HG02885 (cell line): ENCODE data around the gene ADGRF3.
"Not testable (repeated sequence)": the region's sequence is repeated elsewhere in the genome, so short reads cannot be mapped to it uniquely, and the experiment has no call there.

Experiments used
- ATAC-seq: cut with Tn5 transposase; IDR thresholded peaks from one replicate; pipeline ENCODE4 v1.9.1; 2021; ENCODE audit warnings: mild to moderate bottlenecking; ENCODE audit not compliant: unreplicated experiment, poor library complexity

Gene ADGRF3

GRCh38 chr2:26346454-26347053 is at the start of gene ADGRF3:
Gene ADGRF3 (minus strand): TSS chr2:26346789. CDS start chr2:26346234, 555 bp downstream.
- ATAC-seq = no peak

GRCh38 chr2:26395394-26395793 is 48.8 kb upstream of the ADGRF3 start:
- no peak for ATAC-seq

GRCh38 chr2:26394694-26395093 is 48.1 kb upstream of the ADGRF3 start:
- ATAC-seq = no peak

GRCh38 chr2:26387189-26387588 is 40.6 kb upstream of the ADGRF3 start:
- ATAC-seq = no peak

- ATAC-seq = no peak
Observed at GRCh38 chr2:26384597-26384996, 38.0 kb upstream of the ADGRF3 start.

- no peak for ATAC-seq
Observed at GRCh38 chr2:26384183-26384582, 37.6 kb upstream of the ADGRF3 start.

- ATAC-seq = no peak
Observed at GRCh38 chr2:26382564-26382963, 36.0 kb upstream of the ADGRF3 start.

GRCh38 chr2:26380281-26380680 is 33.7 kb upstream of the ADGRF3 start:
- no peak for ATAC-seq

- no peak for ATAC-seq
Observed at GRCh38 chr2:26376799-26377198, 30.2 kb upstream of the ADGRF3 start.

- not testable (repeated sequence) for ATAC-seq
Observed at GRCh38 chr2:26370909-26371308, 24.3 kb upstream of the ADGRF3 start.

GRCh38 chr2:26369664-26370063 is 23.1 kb upstream of the ADGRF3 start:
- ATAC-seq = not testable (repeated sequence)

GRCh38 chr2:26366957-26367356 is 20.4 kb upstream of the ADGRF3 start:
- ATAC-seq = no peak

GRCh38 chr2:26364669-26365068 is 18.1 kb upstream of the ADGRF3 start:
- ATAC-seq = no peak

- ATAC-seq = no peak
Observed at GRCh38 chr2:26363958-26364357, 17.4 kb upstream of the ADGRF3 start.

- no peak for ATAC-seq
Observed at GRCh38 chr2:26363323-26363722, 16.7 kb upstream of the ADGRF3 start.

GRCh38 chr2:26359886-26360473 is 13.4 kb upstream of the ADGRF3 start:
- ATAC-seq = no peak

GRCh38 chr2:26356771-26357170 is 10.2 kb upstream of the ADGRF3 start:
- ATAC-seq = no peak

- no peak for ATAC-seq
Observed at GRCh38 chr2:26356111-26356510, 9.5 kb upstream of the ADGRF3 start.

GRCh38 chr2:26355038-26355995 is 8.7 kb upstream of the ADGRF3 start:
- ATAC-seq = no peak

- ATAC-seq = not testable (repeated sequence)
Observed at GRCh38 chr2:26354469-26354868, 7.9 kb upstream of the ADGRF3 start.

GRCh38 chr2:26352892-26353291 is 6.3 kb upstream of the ADGRF3 start:
- no peak for ATAC-seq
